Tibial artery (tissue), 4 donors: ENCODE results near the gene PVALB.

Source experiments
- DNase-seq, 2 donors: peaks; one replicate each; pipeline ENCODE4 v3.0.0-alpha.2; 2019
- H3K27ac ChIP-seq, 2 donors: fragments of 200-600 bp; sonication (generic) in 1 of 2; 1 replicate in 1 of 2; 2 replicates in 1 of 2; pipeline ENCODE4 v1.5.1; 2018 to 2019; ENCODE audit warnings: mild to moderate bottlenecking in 1 of 2
- H3K27me3 ChIP-seq, 2 donors: fragments of 200-600 bp; sonication (generic) in 1 of 2; one replicate each; pipeline versions ENCODE4 v1.5.1 to v1.6.0; 2016 to 2019
- H3K36me3 ChIP-seq, 3 donors: fragments of 200-600 bp; sonication (generic) in 2 of 3; one replicate each; pipeline ENCODE4 v1.5.1; 2016 to 2019; ENCODE audit warnings: mild to moderate bottlenecking in 2 of 3
- H3K4me1 ChIP-seq, 4 donors: fragments of 200-600 bp; sonication (generic) in 2 of 4; 1 replicate in 3 of 4; 2 replicates in 1 of 4; pipeline ENCODE4 v1.5.1; 2016 to 2019
- H3K4me3 ChIP-seq, 2 donors: fragments of 200-600 bp; sonication (generic) in 1 of 2; 1 replicate in 1 of 2; 2 replicates in 1 of 2; pipeline ENCODE4 v1.5.1; 2018 to 2019; ENCODE audit warnings: mild to moderate bottlenecking in 2 of 2
- H3K9me3 ChIP-seq, 3 donors: fragments of 200-600 bp; sonication (generic) in 1 of 3; one replicate each; pipeline ENCODE4 v1.5.1; 2016 to 2019
- intact Hi-C: fragments of 100-400 bp; cut with DNase I; formaldehyde crosslinking; loops from one replicate; pipeline ENCODE4 v1.15.0; 2023; ENCODE audit warnings: low total_unique reads
- TF ChIP-seq, protein P1 (sequence below), 2 experiments: fragments of 200-600 bp in 1 of 2; fragments of 450-650 bp in 1 of 2; IDR thresholded peaks; one replicate each; pipeline ENCODE4 v1.5.1; 2017 to 2019; ENCODE audit warnings: antibody characterized with exemption in 2 of 2, mild to moderate bottlenecking in 1 of 2, moderate library complexity in 1 of 2

The PVALB gene

DNA sequence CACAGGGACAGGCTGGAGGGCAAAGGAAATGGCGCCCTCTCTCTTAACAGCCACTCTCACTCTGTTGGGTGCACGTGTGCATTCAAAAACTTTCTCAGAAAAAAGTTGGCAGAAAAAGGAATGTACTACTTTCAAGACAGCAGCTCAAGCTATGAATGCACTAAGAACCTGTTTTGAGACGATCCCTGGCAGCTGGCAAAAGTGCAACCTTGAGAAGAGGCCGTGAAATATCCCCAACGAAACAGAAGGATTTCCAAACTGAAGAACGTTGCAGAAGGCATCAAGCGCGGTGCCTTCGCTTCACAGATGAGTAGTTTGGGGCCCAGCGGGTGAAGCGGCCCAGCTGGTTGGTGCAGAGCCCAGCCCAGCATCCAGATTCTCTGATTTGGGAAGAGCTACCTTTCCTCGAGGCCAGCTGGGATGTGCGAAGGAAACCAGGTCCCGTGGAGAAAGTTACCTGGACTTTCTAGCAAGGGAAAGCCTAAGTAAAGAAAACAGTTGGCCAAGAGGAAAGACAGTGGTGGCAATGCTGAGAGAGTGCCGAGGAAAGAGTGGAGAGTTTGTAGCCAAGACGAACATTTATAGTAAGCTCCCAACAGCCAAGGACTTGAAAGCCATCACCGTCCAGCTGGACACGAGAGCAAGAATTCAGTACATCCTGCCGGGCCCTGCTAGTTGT is 57.2 kb downstream of the PVALB start:
- peak in 1 of 2 donors; percentile 39 for DNase-seq

DNA sequence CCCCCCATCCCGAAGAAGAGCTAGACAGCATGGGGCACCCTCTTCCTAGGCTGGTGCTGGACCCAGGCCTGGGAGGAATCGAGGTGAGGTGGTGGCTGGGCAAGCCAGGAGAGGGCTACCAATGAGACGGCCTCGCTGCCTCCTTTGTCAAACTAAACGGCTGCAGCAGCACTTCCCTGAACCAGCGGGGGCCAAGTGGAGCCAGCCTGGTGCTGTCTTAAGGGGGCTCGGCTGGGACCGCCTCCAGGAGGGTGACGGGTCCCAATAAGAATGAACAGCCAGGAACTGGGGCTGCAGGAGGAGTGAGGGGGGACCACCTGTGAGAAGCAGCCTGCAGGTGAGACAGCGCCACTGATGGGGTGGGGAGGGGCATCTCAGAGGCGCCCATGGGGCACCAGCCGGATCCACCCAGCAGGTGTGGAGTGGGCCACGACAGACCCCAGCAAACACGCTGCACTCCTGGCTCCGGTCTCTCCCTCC is 58.0 kb downstream of the PVALB start:
- TF ChIP-seq, protein P1, sequence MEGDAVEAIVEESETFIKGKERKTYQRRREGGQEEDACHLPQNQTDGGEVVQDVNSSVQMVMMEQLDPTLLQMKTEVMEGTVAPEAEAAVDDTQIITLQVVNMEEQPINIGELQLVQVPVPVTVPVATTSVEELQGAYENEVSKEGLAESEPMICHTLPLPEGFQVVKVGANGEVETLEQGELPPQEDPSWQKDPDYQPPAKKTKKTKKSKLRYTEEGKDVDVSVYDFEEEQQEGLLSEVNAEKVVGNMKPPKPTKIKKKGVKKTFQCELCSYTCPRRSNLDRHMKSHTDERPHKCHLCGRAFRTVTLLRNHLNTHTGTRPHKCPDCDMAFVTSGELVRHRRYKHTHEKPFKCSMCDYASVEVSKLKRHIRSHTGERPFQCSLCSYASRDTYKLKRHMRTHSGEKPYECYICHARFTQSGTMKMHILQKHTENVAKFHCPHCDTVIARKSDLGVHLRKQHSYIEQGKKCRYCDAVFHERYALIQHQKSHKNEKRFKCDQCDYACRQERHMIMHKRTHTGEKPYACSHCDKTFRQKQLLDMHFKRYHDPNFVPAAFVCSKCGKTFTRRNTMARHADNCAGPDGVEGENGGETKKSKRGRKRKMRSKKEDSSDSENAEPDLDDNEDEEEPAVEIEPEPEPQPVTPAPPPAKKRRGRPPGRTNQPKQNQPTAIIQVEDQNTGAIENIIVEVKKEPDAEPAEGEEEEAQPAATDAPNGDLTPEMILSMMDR (IDR thresholded peaks at IDR 0.05), result no peak
- no peaks in the 10 kb centered on the region for H3K4me1 ChIP-seq

More for the DNA sequence above, 57.2 kb downstream of the PVALB start:
- intact Hi-C loops, result loop anchor here (10.0 kb wide), 1 partner anchor 215 kb away; no protein-coding TSS in a partner anchor
- Histone ChIP-seq H3K9me3 (no peaks in the 10 kb centered on the region), H3K4me1 (no peaks in the 10 kb centered on the region), H3K27me3 (peaks cover 0 to 18% of the 10 kb centered on the region in 2 donors), H3K27ac (no peak overlapping the region), H3K36me3 (peaks cover 0 to 41% (median 12%) of the 10 kb centered on the region in 3 donors), H3K4me3 (no peak overlapping the region)
- TF ChIP-seq, protein P1 (IDR thresholded peaks at IDR 0.05), result no peak

DNA sequence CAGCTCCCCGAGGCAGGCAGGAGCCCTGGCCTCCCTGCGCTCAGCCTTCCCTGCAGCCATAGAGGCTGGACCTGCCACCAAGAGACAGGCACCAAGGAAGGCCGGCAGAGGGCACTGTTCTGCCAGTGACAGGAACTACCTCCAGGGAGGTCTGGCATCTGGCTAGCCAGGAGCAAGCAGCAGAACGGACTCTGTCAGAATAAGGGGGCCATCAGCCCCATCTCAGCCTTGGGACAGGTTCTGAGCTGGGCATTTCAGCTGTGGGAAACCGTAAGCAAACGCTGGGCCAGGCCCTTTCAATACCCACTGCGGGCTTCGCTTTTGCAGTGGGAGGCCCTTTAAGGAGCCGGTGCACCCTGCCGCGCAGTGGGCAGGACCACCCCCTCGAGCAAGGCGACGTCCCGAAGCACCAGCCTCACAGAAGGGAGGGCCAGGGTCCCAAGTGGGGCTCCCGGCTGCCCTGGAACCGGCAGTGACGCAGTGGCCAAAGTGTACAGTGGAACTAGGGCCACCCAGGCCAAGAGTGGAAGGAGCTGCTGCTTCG is 59.1 kb downstream of the PVALB start:
- TF ChIP-seq, protein P1 (IDR thresholded peaks at IDR 0.05), result peak; percentile 60 to 70
- Histone ChIP-seq H3K4me3 (no peak overlapping the region), H3K27me3 (peaks cover 0 to 37% of the 10 kb centered on the region in 2 donors), H3K9me3 (no peaks in the 10 kb centered on the region), H3K4me1 (no peaks in the 10 kb centered on the region), H3K27ac (no peak overlapping the region), H3K36me3 (peaks cover 0 to 23% (median 6%) of the 10 kb centered on the region in 3 donors)
- intact Hi-C loops, result no loop called here
- peak; percentile 77 to 81 for DNase-seq

More for the DNA sequence above, 58.0 kb downstream of the PVALB start:
- H3K9me3 ChIP-seq, result no peaks in the 10 kb centered on the region
- no peak overlapping the region for H3K4me3 ChIP-seq
- H3K27ac ChIP-seq, result no peak overlapping the region
- peak in 1 of 2 donors; percentile 63 for DNase-seq
- intact Hi-C loops, result no loop called here
- H3K36me3 ChIP-seq, result peaks cover 0 to 33% (median 9%) of the 10 kb centered on the region in 3 donors
- H3K27me3 ChIP-seq, result peaks cover 0 to 26% of the 10 kb centered on the region in 2 donors

DNA sequence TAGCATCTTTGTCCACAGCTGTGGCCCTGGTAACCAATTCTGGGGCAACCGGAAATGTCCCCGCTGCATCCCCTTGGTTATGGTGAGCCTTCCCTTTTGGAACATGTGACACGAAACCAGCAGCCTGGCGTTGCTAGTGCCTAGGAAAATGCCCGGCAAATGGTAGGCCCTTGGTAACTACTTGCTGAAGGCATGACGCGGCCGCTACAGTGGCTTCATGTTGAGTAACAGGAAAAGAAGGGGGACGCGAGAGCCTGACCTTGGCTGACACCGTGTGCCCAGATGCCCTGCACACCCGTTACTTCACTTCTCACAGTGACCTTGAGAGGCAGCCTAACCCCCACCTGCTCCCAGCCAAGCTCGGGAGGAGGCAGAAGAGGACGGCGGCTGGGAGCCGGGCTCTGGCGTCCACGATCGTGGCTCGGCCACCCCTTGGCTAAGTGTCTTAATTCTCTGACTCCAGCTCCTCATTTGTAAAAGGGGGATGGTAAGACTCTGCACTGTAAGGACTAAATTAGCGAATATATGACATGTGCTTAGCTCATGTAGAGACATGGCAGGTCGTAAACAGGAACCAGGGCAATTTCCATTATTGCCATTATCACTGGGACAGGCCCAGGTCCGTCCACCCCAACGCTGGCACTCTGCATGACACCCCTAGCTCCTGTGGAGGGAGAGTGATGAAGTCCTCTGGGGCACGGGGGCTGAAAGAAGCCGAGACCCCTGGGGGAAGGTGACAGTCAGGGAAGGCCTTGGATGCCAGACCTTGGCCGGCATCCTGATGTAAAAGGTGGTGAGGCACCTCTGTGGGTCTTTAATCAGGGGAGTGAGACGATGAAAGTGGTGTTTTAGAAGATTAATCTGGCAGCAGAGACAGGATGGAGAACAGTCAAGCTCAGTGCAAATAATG is 59.8 kb downstream of the PVALB start:
- intact Hi-C loops, result no loop called here
- DNase-seq, result peak in 1 of 2 donors; percentile 51

DNA sequence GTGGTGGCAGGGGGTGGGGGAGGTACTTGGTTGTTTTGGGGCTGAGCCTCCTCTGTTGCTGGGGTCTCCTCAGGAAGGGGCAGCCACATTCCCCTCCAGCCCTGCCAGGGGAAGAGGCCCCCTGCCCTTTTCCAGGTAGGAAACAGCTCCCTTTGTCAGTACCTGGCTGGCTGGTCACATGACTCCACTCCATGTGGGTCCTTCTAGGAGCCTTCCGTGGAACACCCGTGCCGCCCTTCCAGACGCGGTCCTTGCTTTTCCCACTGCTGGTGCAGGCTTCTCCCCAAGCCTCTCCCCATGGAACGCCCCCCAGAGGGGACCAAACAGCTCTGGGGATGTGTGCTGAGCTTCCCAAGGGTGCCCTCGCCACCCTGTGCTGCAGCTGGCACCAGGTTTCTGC is 60.8 kb downstream of the PVALB start:
- H3K9me3 ChIP-seq, result no peaks in the 10 kb centered on the region
- H3K36me3 ChIP-seq, result peaks cover 0 to 12% (median 0%) of the 10 kb centered on the region in 3 donors
- no peaks in the 10 kb centered on the region for H3K4me1 ChIP-seq
- peak in 1 of 2 donors; percentile 41 for DNase-seq
- intact Hi-C loops, result no loop called here
- no peak overlapping the region for H3K4me3 ChIP-seq
- TF ChIP-seq, protein P1 (IDR thresholded peaks at IDR 0.05), result no peak
- H3K27me3 ChIP-seq, result peaks cover 0 to 41% of the 10 kb centered on the region in 2 donors
- no peak overlapping the region for H3K27ac ChIP-seq

More for the DNA sequence above, 59.8 kb downstream of the PVALB start:
- H3K4me3 ChIP-seq, result no peak overlapping the region
- no peak overlapping the region for H3K27ac ChIP-seq
- no peaks in the 10 kb centered on the region for H3K9me3 ChIP-seq
- peaks cover 0 to 41% of the 10 kb centered on the region in 2 donors for H3K27me3 ChIP-seq
- H3K4me1 ChIP-seq, result no peaks in the 10 kb centered on the region
- peaks cover 0 to 15% (median 2%) of the 10 kb centered on the region in 3 donors for H3K36me3 ChIP-seq
- TF ChIP-seq, protein P1 (IDR thresholded peaks at IDR 0.05), result no peak
